IgD-negative memory B cell (primary cell): Measurements from ENCODE around the gene RIN3. TPM values are rescaled to one million over a fixed set of nuclear protein-coding genes. Genes with fewer than 3 reads are reported as not detected.

Experiments used
- H3K27ac Mint-ChIP-seq, 3 donors: one replicate each; pipeline ENCODE4 v1.8.0; 2020 to 2022; ENCODE audit warnings: mild to moderate bottlenecking in 3 of 3, mixed read lengths in 3 of 3, moderate library complexity in 1 of 3
- H3K27me3 Mint-ChIP-seq: one replicate; pipeline ENCODE4 v1.8.0; 2021; ENCODE audit warnings: mixed read lengths
- H3K36me3 Mint-ChIP-seq: one replicate; pipeline ENCODE4 v1.8.0; 2020; ENCODE audit warnings: mild to moderate bottlenecking, mixed read lengths
- H3K4me1 Mint-ChIP-seq, 3 donors: one replicate each; pipeline ENCODE4 v1.8.0; 2020 to 2022; ENCODE audit warnings: mixed read lengths in 3 of 3, mild to moderate bottlenecking in 1 of 3
- H3K4me3 Mint-ChIP-seq, 4 donors: one replicate each; pipeline ENCODE4 v1.8.0; 2020 to 2022; ENCODE audit warnings: mild to moderate bottlenecking in 4 of 4, mixed read lengths in 4 of 4, moderate library complexity in 3 of 4
- H3K9me3 Mint-ChIP-seq, 3 donors: one replicate each; pipeline ENCODE4 v1.8.0; 2020 to 2021; ENCODE audit warnings: mixed read lengths in 3 of 3, mild to moderate bottlenecking in 1 of 3
- polyA plus RNA-seq: library from polyadenylated mRNA; unstranded; fragments of 300-500 nt; fragmentation: Illumina TruSeq; gene quantifications from one replicate; pipeline ENCODE4 v1.2.3, GENCODE V29; 2021

The RIN3 gene
- polyA plus RNA-seq, 1 donor from 2014 or later, result 29.4 TPM

- Mint-ChIP-seq H3K4me3 (peak overlapping the region in 1 of 4 donors; percentile 72), H3K27ac (no peak overlapping the region), H3K36me3 (peaks cover 16% of the 10 kb centered on the region), H3K27me3 (no peaks in the 10 kb centered on the region), H3K9me3 (peaks cover 16 to 35% (median 18%) of the 10 kb centered on the region in 3 donors), H3K4me1 (peaks cover 0 to 5% (median 1%) of the 10 kb centered on the region in 3 donors)
These were observed 111.2 kb downstream of the RIN3 start for GRCh38 chr14:92624764-92625163.

GRCh38 chr14:92625213-92625612 is 111.6 kb downstream of the RIN3 start:
- Mint-ChIP-seq H3K4me3 (no peak overlapping the region), H3K36me3 (peaks cover 17% of the 10 kb centered on the region), H3K4me1 (peaks cover 0 to 5% (median 1%) of the 10 kb centered on the region in 3 donors), H3K27ac (no peak overlapping the region), H3K9me3 (peaks cover 16 to 35% (median 18%) of the 10 kb centered on the region in 3 donors), H3K27me3 (no peaks in the 10 kb centered on the region)

GRCh38 chr14:92626041-92626440 is 112.5 kb downstream of the RIN3 start:
- H3K36me3 Mint-ChIP-seq, result peaks cover 17% of the 10 kb centered on the region
- H3K4me3 Mint-ChIP-seq, result no peak overlapping the region
- H3K9me3 Mint-ChIP-seq, result peaks cover 16 to 35% (median 18%) of the 10 kb centered on the region in 3 donors

GRCh38 chr14:92627707-92628215 is 114.2 kb downstream of the RIN3 start:
- Mint-ChIP-seq H3K9me3 (peaks cover 10 to 21% (median 10%) of the 10 kb centered on the region in 3 donors), H3K4me1 (peaks cover 3 to 5% (median 4%) of the 10 kb centered on the region in 3 donors), H3K27ac (no peak overlapping the region), H3K27me3 (no peaks in the 10 kb centered on the region), H3K4me3 (no peak overlapping the region), H3K36me3 (peaks cover 12% of the 10 kb centered on the region)

More at GRCh38 chr14:92626041-92626440, 112.5 kb downstream of the RIN3 start:
- Mint-ChIP-seq H3K4me1 (peaks cover 0 to 5% (median 0%) of the 10 kb centered on the region in 3 donors), H3K27me3 (no peaks in the 10 kb centered on the region), H3K27ac (no peak overlapping the region)

GRCh38 chr14:92628636-92629035 is 115.1 kb downstream of the RIN3 start:
- peaks cover 9 to 17% (median 9%) of the 10 kb centered on the region in 3 donors for H3K9me3 Mint-ChIP-seq

GRCh38 chr14:92630367-92630766 is 116.8 kb downstream of the RIN3 start:
- H3K27me3 Mint-ChIP-seq, result no peaks in the 10 kb centered on the region
- peaks cover 19 to 21% (median 20%) of the 10 kb centered on the region in 3 donors for H3K4me1 Mint-ChIP-seq
- H3K27ac Mint-ChIP-seq, result no peak overlapping the region
- H3K4me3 Mint-ChIP-seq, result no peak overlapping the region
- peaks cover 12% of the 10 kb centered on the region for H3K36me3 Mint-ChIP-seq
- peaks cover 9 to 16% (median 9%) of the 10 kb centered on the region in 3 donors for H3K9me3 Mint-ChIP-seq

More at GRCh38 chr14:92628636-92629035, 115.1 kb downstream of the RIN3 start:
- Mint-ChIP-seq H3K4me3 (no peak overlapping the region), H3K27ac (peak overlapping the region in 1 of 3 donors; percentile 76), H3K36me3 (peaks cover 12% of the 10 kb centered on the region), H3K4me1 (peaks cover 12 to 14% (median 12%) of the 10 kb centered on the region in 3 donors), H3K27me3 (no peaks in the 10 kb centered on the region)

GRCh38 chr14:92631098-92631497 is 117.5 kb downstream of the RIN3 start:
- no peaks in the 10 kb centered on the region for H3K27me3 Mint-ChIP-seq
- peaks cover 9 to 16% (median 9%) of the 10 kb centered on the region in 3 donors for H3K9me3 Mint-ChIP-seq
- H3K36me3 Mint-ChIP-seq, result peaks cover 12% of the 10 kb centered on the region
- H3K27ac Mint-ChIP-seq, result no peak overlapping the region
- no peak overlapping the region for H3K4me3 Mint-ChIP-seq
- peaks cover 19 to 25% (median 24%) of the 10 kb centered on the region in 3 donors for H3K4me1 Mint-ChIP-seq

GRCh38 chr14:92632546-92633273 is 119.1 kb downstream of the RIN3 start:
- Mint-ChIP-seq H3K27me3 (no peaks in the 10 kb centered on the region), H3K4me3 (peak overlapping the region; percentile 31 to 92 (median 80)), H3K9me3 (peaks cover 3 to 9% (median 3%) of the 10 kb centered on the region in 3 donors), H3K36me3 (peaks cover 3% of the 10 kb centered on the region), H3K27ac (peak overlapping the region; percentile 62 to 79 (median 76)), H3K4me1 (peaks cover 19 to 26% (median 24%) of the 10 kb centered on the region in 3 donors)

GRCh38 chr14:92633274-92633616 is 119.7 kb downstream of the RIN3 start:
- Mint-ChIP-seq H3K36me3 (peaks cover 3% of the 10 kb centered on the region), H3K4me1 (peaks cover 20 to 28% (median 26%) of the 10 kb centered on the region in 3 donors), H3K27me3 (no peaks in the 10 kb centered on the region), H3K4me3 (peak overlapping the region; percentile 31 to 92 (median 80)), H3K27ac (peak overlapping the region; percentile 62 to 79 (median 65)), H3K9me3 (peaks cover 0 to 5% (median 0%) of the 10 kb centered on the region in 3 donors)

GRCh38 chr14:92633724-92634123 is 120.1 kb downstream of the RIN3 start:
- H3K36me3 Mint-ChIP-seq, result peaks cover 3% of the 10 kb centered on the region
- H3K4me1 Mint-ChIP-seq, result peaks cover 20 to 28% (median 26%) of the 10 kb centered on the region in 3 donors
- peak overlapping the region; percentile 31 to 92 (median 80) for H3K4me3 Mint-ChIP-seq
- H3K27me3 Mint-ChIP-seq, result no peaks in the 10 kb centered on the region
- H3K27ac Mint-ChIP-seq, result peak overlapping the region in 2 of 3 donors; percentile 62 to 79
- peaks cover 0 to 5% (median 0%) of the 10 kb centered on the region in 3 donors for H3K9me3 Mint-ChIP-seq

- Mint-ChIP-seq H3K27me3 (no peaks in the 10 kb centered on the region), H3K9me3 (no peaks in the 10 kb centered on the region), H3K4me3 (peak overlapping the region in 3 of 4 donors; percentile 34 to 60 (median 39)), H3K36me3 (peaks cover 3% of the 10 kb centered on the region), H3K27ac (peak overlapping the region in 1 of 3 donors; percentile 78), H3K4me1 (peaks cover 21 to 28% (median 21%) of the 10 kb centered on the region in 3 donors)
These were observed 121.5 kb downstream of the RIN3 start for GRCh38 chr14:92635031-92635430.

GRCh38 chr14:92635896-92636295 is 122.3 kb downstream of the RIN3 start:
- Mint-ChIP-seq H3K27ac (peak overlapping the region in 1 of 3 donors; percentile 59), H3K4me1 (peaks cover 21 to 28% (median 21%) of the 10 kb centered on the region in 3 donors), H3K27me3 (no peaks in the 10 kb centered on the region), H3K4me3 (no peak overlapping the region), H3K9me3 (no peaks in the 10 kb centered on the region), H3K36me3 (peaks cover 3% of the 10 kb centered on the region)

GRCh38 chr14:92637228-92637627 is 123.6 kb downstream of the RIN3 start:
- Mint-ChIP-seq H3K4me1 (peaks cover 21 to 28% (median 25%) of the 10 kb centered on the region in 3 donors), H3K4me3 (no peak overlapping the region), H3K27me3 (no peaks in the 10 kb centered on the region), H3K36me3 (peaks cover 3% of the 10 kb centered on the region), H3K27ac (no peak overlapping the region), H3K9me3 (no peaks in the 10 kb centered on the region)

- Mint-ChIP-seq H3K4me1 (peaks cover 20 to 24% (median 21%) of the 10 kb centered on the region in 3 donors), H3K27ac (peak overlapping the region in 1 of 3 donors; percentile 38), H3K27me3 (no peaks in the 10 kb centered on the region), H3K9me3 (no peaks in the 10 kb centered on the region), H3K4me3 (no peak overlapping the region), H3K36me3 (peaks cover 6% of the 10 kb centered on the region)
These were observed 124.3 kb downstream of the RIN3 start for GRCh38 chr14:92637864-92638263.

GRCh38 chr14:92638266-92638665 is 124.7 kb downstream of the RIN3 start:
- H3K9me3 Mint-ChIP-seq, result no peaks in the 10 kb centered on the region
- peak overlapping the region in 1 of 3 donors; percentile 38 for H3K27ac Mint-ChIP-seq
- H3K4me3 Mint-ChIP-seq, result no peak overlapping the region
- peaks cover 6% of the 10 kb centered on the region for H3K36me3 Mint-ChIP-seq
- H3K4me1 Mint-ChIP-seq, result peaks cover 16 to 20% (median 17%) of the 10 kb centered on the region in 3 donors
- H3K27me3 Mint-ChIP-seq, result no peaks in the 10 kb centered on the region
